GM19193 (cell line): ENCODE results near the gene ZNF317.

Experiments used
- POLR2A ChIP-seq: IDR thresholded peaks from 4 replicates; pipeline ENCODE4 v1.6.1; 2011; ENCODE audit not compliant: insufficient read depth, insufficient read length; ENCODE audit errors: extremely low read depth

ZNF317 gene

GRCh38 chr19:9155591-9155990, 15.4 kb downstream of the ZNF317 start:
- TF ChIP-seq POLR2A, result no peak

- TF ChIP-seq POLR2A, result no peak
These were observed 16.1 kb downstream of the ZNF317 start for GRCh38 chr19:9156304-9156703.

DNA sequence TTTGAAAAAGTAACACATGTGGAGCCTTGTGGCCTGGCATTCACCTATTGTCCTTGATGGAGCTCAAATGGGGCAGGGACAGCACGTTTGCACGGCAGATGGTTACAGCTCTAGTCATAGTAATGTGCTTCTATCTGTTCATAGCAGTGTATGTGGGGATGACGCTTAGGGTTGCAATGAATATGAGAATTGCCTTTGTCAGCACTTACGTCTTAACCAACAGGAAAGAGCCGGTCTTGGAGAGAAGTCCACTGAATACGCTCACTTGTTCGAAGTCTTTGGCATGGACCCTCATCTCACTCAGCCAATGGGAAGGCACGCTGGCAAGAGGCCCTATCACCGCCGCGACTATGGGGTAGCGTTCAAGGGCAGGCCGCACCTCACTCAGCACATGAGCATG, 19.7 kb downstream of the ZNF317 start:
- no peak for TF ChIP-seq POLR2A

- TF ChIP-seq POLR2A, result no peak
These were observed 21.2 kb downstream of the ZNF317 start for GRCh38 chr19:9161427-9161826.

DNA sequence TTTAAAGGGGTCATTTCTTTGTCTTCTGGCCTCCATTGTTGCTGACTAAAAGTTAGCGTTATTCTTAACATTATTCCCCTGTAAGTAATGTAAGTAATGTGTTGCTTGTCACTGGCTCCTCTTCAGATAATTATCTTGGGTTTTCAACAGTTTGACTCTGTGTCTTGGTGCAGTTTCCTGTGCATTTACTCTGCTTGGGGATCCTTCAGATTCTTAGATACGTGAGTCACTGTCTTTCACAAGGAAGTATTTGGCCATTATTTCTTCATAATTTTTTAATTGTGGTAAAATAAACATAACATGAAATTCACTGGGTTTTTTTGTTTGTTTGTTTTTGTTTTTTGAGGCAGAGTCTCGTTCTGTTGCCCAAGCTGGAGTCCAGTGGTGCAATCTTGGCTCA, 25.1 kb downstream of the ZNF317 start:
- TF ChIP-seq POLR2A, result no peak

GRCh38 chr19:9166846-9167245, 26.6 kb downstream of the ZNF317 start:
- no peak for TF ChIP-seq POLR2A

DNA sequence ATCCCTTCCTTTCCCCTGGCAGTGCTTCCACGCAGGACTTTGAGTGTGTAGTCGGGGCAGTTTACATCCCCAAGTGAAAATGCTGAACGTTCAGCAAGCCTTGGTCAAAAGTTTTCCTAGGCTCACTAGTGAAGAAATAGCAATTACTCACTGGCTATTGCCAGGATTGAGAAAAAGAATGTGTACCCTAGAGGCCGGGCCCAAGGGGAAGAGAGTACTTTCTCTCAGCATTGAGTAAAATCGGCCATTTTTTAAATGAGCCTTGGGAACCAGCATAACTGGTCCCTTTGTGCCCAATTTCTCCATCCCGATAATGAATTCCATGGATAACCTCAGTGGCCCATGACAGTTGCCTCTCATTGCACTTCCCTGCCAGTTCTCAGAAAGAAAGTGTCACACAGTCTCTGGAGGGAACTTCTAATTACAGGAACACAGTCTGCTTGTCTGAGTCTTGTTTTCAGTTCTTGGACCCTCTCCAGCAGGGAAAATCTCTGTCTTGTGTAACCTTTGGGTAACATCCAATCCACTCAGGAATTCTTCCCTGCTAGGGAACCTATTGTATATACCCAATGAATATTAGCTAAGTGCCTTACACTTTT, 31.3 kb downstream of the ZNF317 start:
- TF ChIP-seq POLR2A, result no peak

DNA sequence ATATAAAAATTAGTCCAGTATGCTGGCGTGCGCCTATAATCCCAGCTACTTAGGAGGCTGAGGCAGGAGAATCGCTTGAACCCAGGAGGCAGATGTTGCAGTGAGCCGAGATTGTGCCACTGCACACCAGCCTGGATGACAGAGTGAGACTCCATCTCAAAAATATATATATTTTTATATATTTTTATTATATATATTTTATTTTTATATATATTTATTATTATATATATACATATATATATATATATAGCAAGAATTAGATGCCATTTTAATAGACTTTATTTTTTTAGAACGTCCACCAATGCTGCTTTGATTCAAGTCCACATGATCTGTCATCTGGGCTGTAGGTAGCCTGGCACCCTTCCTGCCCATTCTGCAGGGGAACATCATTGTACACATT, 35.1 kb downstream of the ZNF317 start:
- no peak for TF ChIP-seq POLR2A

- TF ChIP-seq POLR2A, result no peak
These were observed 38.7 kb downstream of the ZNF317 start, which contains the start of gene OR7D2 for GRCh38 chr19:9178901-9179300. OR7D2 (plus strand) TSS chr19:9178979; CDS start chr19:9185782, 6,803 bp downstream.

GRCh38 chr19:9183000-9183399, 42.8 kb downstream of the ZNF317 start:
- no peak for TF ChIP-seq POLR2A

GRCh38 chr19:9187191-9187590, 47.0 kb downstream of the ZNF317 start:
- no peak for TF ChIP-seq POLR2A

DNA sequence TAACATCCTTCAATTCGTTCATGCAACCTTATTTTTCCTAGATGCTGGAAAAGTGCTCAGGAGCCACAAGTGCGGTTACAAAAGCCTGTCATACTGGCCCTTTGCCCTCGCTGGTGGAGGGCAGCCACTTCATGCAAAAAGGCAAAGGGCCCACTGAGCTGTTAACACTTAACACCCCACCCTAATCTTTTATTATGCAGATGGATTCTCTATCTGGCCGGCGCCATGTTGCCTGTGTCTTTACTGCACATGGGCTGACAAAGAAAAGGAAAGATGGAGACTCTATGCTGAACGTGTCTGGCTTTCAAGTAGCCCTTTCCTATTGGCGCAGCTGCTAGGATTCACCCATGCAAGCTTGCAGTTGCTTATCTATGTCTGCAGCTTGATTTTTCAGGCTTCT, 49.3 kb downstream of the ZNF317 start:
- TF ChIP-seq POLR2A, result no peak

- TF ChIP-seq POLR2A, result no peak
These were observed 65.4 kb downstream of the ZNF317 start for GRCh38 chr19:9205501-9206113.
